ENCODE results near the gene ERC2. TPM values are rescaled to one million over a fixed set of nuclear protein-coding genes. Genes with fewer than 3 reads are reported as not detected.

Gene ERC2
- polyA plus RNA-seq, 3 donors = not detected

DNA sequence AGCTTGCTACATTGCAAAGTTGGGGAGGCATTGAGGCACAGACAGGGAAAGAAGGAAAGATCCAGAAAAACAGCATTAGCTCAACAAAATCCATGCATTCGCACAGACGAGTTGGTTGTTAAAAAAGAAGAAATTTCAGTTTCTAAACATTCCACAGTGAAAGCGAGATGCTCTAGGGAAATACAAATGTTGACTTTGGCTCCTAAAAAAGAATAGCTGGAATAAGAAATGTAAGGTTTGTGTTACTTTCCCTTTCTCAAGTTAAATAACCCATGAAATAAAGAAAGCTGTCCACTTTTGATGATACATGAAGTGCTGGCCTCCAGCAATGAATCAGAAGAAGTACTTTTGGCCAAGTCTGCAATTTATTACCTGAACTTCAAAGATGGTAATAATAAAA is 465.1 kb downstream of the ERC2 start:
- H3K9me3 Mint-ChIP-seq = no peaks in the 10 kb centered on the region
- H3K27me3 ChIP-seq (ENCODE audit: control insufficient read depth in 2 of 2, insufficient read depth in 2 of 2, low read length in 2 of 2) = no peaks in the 10 kb centered on the region
- H3K36me3 Mint-ChIP-seq = no peaks in the 10 kb centered on the region
- H3K4me1 ChIP-seq (ENCODE audit: control insufficient read depth in 1 of 2, insufficient read depth in 2 of 2, low read length in 2 of 2) = no peaks in the 10 kb centered on the region
- WGBS (ENCODE audit: insufficient coverage) = no CpG with 5 or more reads among the region's 3 CpGs
- no peaks in the 10 kb centered on the region for H4K20me1 ChIP-seq (ENCODE audit: insufficient read depth, low read length)
- no peak overlapping the region for H2AFZ ChIP-seq (ENCODE audit: insufficient read depth, low read depth, low read length, poor library complexity, severe bottlenecking)
- H3K36me3 ChIP-seq (replicated peaks in 1 of 2; ENCODE audit: control insufficient read depth in 1 of 2, insufficient read depth in 2 of 2, low read length in 2 of 2) = no peaks in the 10 kb centered on the region
- H3K27me3 Mint-ChIP-seq (ENCODE audit: low read depth in 3 of 3) = peaks cover 3 to 4% (median 3%) of the 10 kb centered on the region in 3 donors
- H3K9me3 ChIP-seq (replicated peaks in 1 of 2; ENCODE audit: control insufficient read depth in 1 of 2, insufficient read depth in 1 of 2, low read length in 2 of 2) = no peaks in the 10 kb centered on the region
- no peaks in the 10 kb centered on the region for H3K4me1 Mint-ChIP-seq
- intact Hi-C loops (cut with micrococcal nuclease) = no loop called here
- DNase-seq = no peak
- H3K4me2 ChIP-seq (replicated peaks; ENCODE audit: extremely low read depth, low read length, poor library complexity, severe bottlenecking) = no peak overlapping the region
- H3K79me2 ChIP-seq (ENCODE audit: insufficient read depth, low read length) = no peaks in the 10 kb centered on the region
- no peak overlapping the region for H3K4me3 Mint-ChIP-seq
- TF ChIP-seq, protein P1, sequence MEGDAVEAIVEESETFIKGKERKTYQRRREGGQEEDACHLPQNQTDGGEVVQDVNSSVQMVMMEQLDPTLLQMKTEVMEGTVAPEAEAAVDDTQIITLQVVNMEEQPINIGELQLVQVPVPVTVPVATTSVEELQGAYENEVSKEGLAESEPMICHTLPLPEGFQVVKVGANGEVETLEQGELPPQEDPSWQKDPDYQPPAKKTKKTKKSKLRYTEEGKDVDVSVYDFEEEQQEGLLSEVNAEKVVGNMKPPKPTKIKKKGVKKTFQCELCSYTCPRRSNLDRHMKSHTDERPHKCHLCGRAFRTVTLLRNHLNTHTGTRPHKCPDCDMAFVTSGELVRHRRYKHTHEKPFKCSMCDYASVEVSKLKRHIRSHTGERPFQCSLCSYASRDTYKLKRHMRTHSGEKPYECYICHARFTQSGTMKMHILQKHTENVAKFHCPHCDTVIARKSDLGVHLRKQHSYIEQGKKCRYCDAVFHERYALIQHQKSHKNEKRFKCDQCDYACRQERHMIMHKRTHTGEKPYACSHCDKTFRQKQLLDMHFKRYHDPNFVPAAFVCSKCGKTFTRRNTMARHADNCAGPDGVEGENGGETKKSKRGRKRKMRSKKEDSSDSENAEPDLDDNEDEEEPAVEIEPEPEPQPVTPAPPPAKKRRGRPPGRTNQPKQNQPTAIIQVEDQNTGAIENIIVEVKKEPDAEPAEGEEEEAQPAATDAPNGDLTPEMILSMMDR (IDR thresholded peaks at IDR 0.05) = no peak
- H3K27ac Mint-ChIP-seq = no peak overlapping the region
- no peak overlapping the region for H3K27ac ChIP-seq (ENCODE audit: low read depth in 1 of 2, low read length in 2 of 2)
- H3K4me3 ChIP-seq (replicated peaks in 1 of 3; ENCODE audit: low read depth in 2 of 3, low read length in 3 of 3) = no peak overlapping the region
- no peak overlapping the region for H3K9ac ChIP-seq (ENCODE audit: insufficient read depth, low read length, poor library complexity, severe bottlenecking)

GRCh38 chr3:56001991-56002390 is 466.3 kb downstream of the ERC2 start:
- no peaks in the 10 kb centered on the region for H4K20me1 ChIP-seq (ENCODE audit: insufficient read depth, low read length)
- TF ChIP-seq, protein P1 (IDR thresholded peaks at IDR 0.05) = no peak
- Mint-ChIP-seq H3K4me3 (no peak overlapping the region), H3K27me3 (ENCODE audit: low read depth in 3 of 3) (peaks cover 3 to 4% (median 3%) of the 10 kb centered on the region in 3 donors), H3K27ac (no peak overlapping the region), H3K36me3 (no peaks in the 10 kb centered on the region), H3K9me3 (no peaks in the 10 kb centered on the region), H3K4me1 (no peaks in the 10 kb centered on the region)
- intact Hi-C loops (cut with micrococcal nuclease) = no loop called here
- no peak overlapping the region for H2AFZ ChIP-seq (ENCODE audit: insufficient read depth, low read depth, low read length, poor library complexity, severe bottlenecking)
- no peaks in the 10 kb centered on the region for H3K36me3 ChIP-seq (replicated peaks in 1 of 2; ENCODE audit: control insufficient read depth in 1 of 2, insufficient read depth in 2 of 2, low read length in 2 of 2)
- H3K27me3 ChIP-seq (ENCODE audit: control insufficient read depth in 2 of 2, insufficient read depth in 2 of 2, low read length in 2 of 2) = no peaks in the 10 kb centered on the region
- no peaks in the 10 kb centered on the region for H3K9me3 ChIP-seq (replicated peaks in 1 of 2; ENCODE audit: control insufficient read depth in 1 of 2, insufficient read depth in 1 of 2, low read length in 2 of 2)
- no peak overlapping the region for H3K4me2 ChIP-seq (replicated peaks; ENCODE audit: extremely low read depth, low read length, poor library complexity, severe bottlenecking)
- no peak for DNase-seq
- no peak overlapping the region for H3K4me3 ChIP-seq (replicated peaks in 1 of 3; ENCODE audit: low read depth in 2 of 3, low read length in 3 of 3)
- H3K27ac ChIP-seq (ENCODE audit: low read depth in 1 of 2, low read length in 2 of 2) = no peak overlapping the region
- H3K4me1 ChIP-seq (ENCODE audit: control insufficient read depth in 1 of 2, insufficient read depth in 2 of 2, low read length in 2 of 2) = no peaks in the 10 kb centered on the region
- no peak overlapping the region for H3K9ac ChIP-seq (ENCODE audit: insufficient read depth, low read length, poor library complexity, severe bottlenecking)
- H3K79me2 ChIP-seq (ENCODE audit: insufficient read depth, low read length) = no peaks in the 10 kb centered on the region

All from CD14-positive monocyte (primary cell).